ENCODE measurements around the gene CACNG8.

GRCh38 chr19:53927739-53928138 is 35.0 kb upstream of the CACNG8 start:
- no peak for TF ChIP-seq CTCF (IDR thresholded peaks at IDR 0.05)
- TF ChIP-seq POLR2AphosphoS5 (IDR thresholded peaks at IDR 0.05; ENCODE audit: low read depth, low read length) = no peak
- TF ChIP-seq SIN3A (IDR thresholded peaks at IDR 0.05; ENCODE audit: borderline replicate concordance, insufficient read depth, low read depth, low read length) = no peak
- peak; percentile 95 to 98 for TF ChIP-seq REST (IDR thresholded peaks at IDR 0.05; ENCODE audit: insufficient read depth in 1 of 2, low read depth in 2 of 2, low read length in 1 of 2)
- TF ChIP-seq TCF7L2 (IDR thresholded peaks at IDR 0.05; ENCODE audit: low read depth, low read length) = no peak

All from Panc1 (cell line).